BE2C (cell line): ENCODE results near the gene VSTM4.

ENCODE experiments used
- DNase-seq: peaks from one replicate; pipeline ENCODE4 v3.0.0-alpha.2; 2020
- H3K27me3 ChIP-seq: fragments of 250-450 bp; sonication (Bioruptor Pico); 2 replicates; pipeline ENCODE4 v1.5.1; 2020; ENCODE audit warnings: mild to moderate bottlenecking
- H3K36me3 ChIP-seq: fragments of 250-450 bp; sonication (Bioruptor Pico); 2 replicates; pipeline ENCODE4 v1.5.1; 2020; ENCODE audit warnings: mild to moderate bottlenecking
- H3K4me1 ChIP-seq: fragments of 250-450 bp; sonication (Bioruptor Pico); 2 replicates; pipeline ENCODE4 v1.5.1; 2020
- H3K4me3 ChIP-seq: 2 replicates; pipeline ENCODE4 v1.5.1; 2011; ENCODE audit warnings: low read depth, low read length
- H3K9me3 ChIP-seq: fragments of 250-450 bp; sonication (Bioruptor Pico); 2 replicates; pipeline ENCODE4 v1.5.1; 2020
- CTCF ChIP-seq: IDR thresholded peaks from 2 replicates; pipeline ENCODE4 v1.5.1; 2012; ENCODE audit warnings: mild to moderate bottlenecking, low read depth, low read length

The VSTM4 gene

GRCh38 chr10:49154641-49155040, 39.3 kb upstream of the VSTM4 start:
- no peak for DNase-seq
- no peak for TF ChIP-seq CTCF
- no peaks in the 10 kb centered on the region for H3K36me3 ChIP-seq
- peaks cover 16% of the 10 kb centered on the region for H3K4me1 ChIP-seq
- no peak overlapping the region for H3K4me3 ChIP-seq
- no peaks in the 10 kb centered on the region for H3K9me3 ChIP-seq
- no peaks in the 10 kb centered on the region for H3K27me3 ChIP-seq

- no peaks in the 10 kb centered on the region for H3K36me3 ChIP-seq
- peaks cover 16% of the 10 kb centered on the region for H3K4me1 ChIP-seq
- H3K4me3 ChIP-seq = no peak overlapping the region
- no peaks in the 10 kb centered on the region for H3K9me3 ChIP-seq
- H3K27me3 ChIP-seq = no peaks in the 10 kb centered on the region
- DNase-seq = no peak
- no peak for TF ChIP-seq CTCF
Observed at GRCh38 chr10:49153971-49154370, 38.6 kb upstream of the VSTM4 start.

DNA sequence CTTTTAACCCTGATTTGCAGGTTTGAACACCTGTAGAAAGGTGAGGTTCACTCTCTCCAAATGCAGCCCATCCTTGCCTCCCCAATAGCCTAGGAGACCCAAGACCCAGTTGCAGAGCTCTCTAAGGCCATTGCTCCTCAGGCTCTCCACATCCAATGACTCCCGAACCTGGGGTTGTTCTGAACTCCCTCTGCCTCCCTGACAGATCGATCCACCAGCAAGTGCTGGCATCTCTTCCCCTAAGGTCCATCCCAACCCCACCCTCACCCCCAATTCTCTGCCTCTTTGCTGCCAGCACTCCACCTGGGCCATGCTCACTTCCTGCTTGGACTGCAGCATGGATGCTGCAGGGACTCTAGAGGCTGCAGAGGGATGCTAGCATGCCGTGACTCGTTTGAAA, 37.8 kb upstream of the VSTM4 start:
- TF ChIP-seq CTCF = no peak
- DNase-seq = no peak
- no peaks in the 10 kb centered on the region for H3K36me3 ChIP-seq
- peaks cover 16% of the 10 kb centered on the region for H3K4me1 ChIP-seq
- no peak overlapping the region for H3K4me3 ChIP-seq
- H3K27me3 ChIP-seq = no peaks in the 10 kb centered on the region
- H3K9me3 ChIP-seq = no peaks in the 10 kb centered on the region

GRCh38 chr10:49152663-49153062, 37.3 kb upstream of the VSTM4 start:
- Histone ChIP-seq H3K9me3 (no peaks in the 10 kb centered on the region), H3K4me3 (no peak overlapping the region), H3K27me3 (no peaks in the 10 kb centered on the region), H3K4me1 (peaks cover 16% of the 10 kb centered on the region), H3K36me3 (no peaks in the 10 kb centered on the region)
- TF ChIP-seq CTCF = no peak
- DNase-seq = no peak

- Histone ChIP-seq H3K4me1 (peaks cover 16% of the 10 kb centered on the region), H3K9me3 (no peaks in the 10 kb centered on the region), H3K27me3 (no peaks in the 10 kb centered on the region), H3K36me3 (no peaks in the 10 kb centered on the region), H3K4me3 (no peak overlapping the region)
- no peak for DNase-seq
- TF ChIP-seq CTCF = no peak
Observed at GRCh38 chr10:49152037-49152436, 36.7 kb upstream of the VSTM4 start.

- peaks cover 16% of the 10 kb centered on the region for H3K4me1 ChIP-seq
- no peaks in the 10 kb centered on the region for H3K36me3 ChIP-seq
- H3K9me3 ChIP-seq = no peaks in the 10 kb centered on the region
- no peak for TF ChIP-seq CTCF
- DNase-seq = no peak
- H3K4me3 ChIP-seq = no peak overlapping the region
- no peaks in the 10 kb centered on the region for H3K27me3 ChIP-seq
Observed at GRCh38 chr10:49151481-49151880, 36.2 kb upstream of the VSTM4 start.
